HG03575 (cell line): ENCODE data around the gene LACTB.

Experiments
- ATAC-seq: cut with Tn5 transposase; IDR thresholded peaks from one replicate; pipeline ENCODE4 v1.9.1; 2021; ENCODE audit not compliant: unreplicated experiment, insufficient number of reproducible peaks, low FRiP score; ENCODE audit errors: extremely low read depth

Gene LACTB

DNA sequence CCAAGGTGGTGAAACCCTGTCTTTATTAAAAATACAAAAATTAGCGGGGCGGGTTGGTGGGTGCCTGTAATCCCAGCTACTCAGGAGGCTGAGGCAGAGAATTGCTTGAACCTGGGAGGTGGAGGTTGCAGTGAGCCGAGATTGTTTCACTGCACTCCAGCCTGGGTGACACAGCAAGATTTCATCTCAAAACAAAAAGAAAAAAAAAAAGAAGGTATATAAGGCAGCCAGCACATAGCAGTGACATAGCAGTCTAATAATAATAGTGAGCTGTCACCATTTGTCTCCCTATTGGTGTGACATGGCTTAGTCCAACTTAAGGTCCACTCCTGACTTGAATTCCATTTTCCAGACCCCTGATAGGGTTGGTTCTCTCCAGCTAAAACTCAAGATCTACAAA is 8.8 kb upstream of the LACTB start:
- ATAC-seq = no peak

DNA sequence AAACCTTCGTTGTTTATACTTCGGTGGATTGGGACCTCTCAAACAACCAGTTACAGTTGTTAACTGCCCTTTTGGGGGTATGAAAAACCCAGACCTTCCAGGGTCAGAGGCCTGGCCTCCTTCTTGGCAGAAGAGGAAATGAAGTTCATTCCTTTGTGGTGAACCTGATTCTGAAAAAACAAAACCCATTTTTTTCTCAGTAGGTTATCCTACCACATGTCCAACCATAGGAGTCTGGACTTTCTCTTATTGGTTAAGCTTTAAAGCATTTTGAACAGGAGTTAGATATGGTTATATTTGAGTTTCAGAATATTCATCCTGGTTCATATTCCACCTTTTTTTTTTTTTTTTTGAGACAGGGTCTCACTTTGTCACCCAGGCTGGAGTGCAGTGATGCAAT is 7.2 kb upstream of the LACTB start:
- no peak for ATAC-seq

- ATAC-seq = no peak
These were observed 2.8 kb upstream of the LACTB start for GRCh38 chr15:63118854-63119253.

- ATAC-seq = no peak
These were observed 578 bp downstream of the LACTB start for GRCh38 chr15:63122002-63122875.

DNA sequence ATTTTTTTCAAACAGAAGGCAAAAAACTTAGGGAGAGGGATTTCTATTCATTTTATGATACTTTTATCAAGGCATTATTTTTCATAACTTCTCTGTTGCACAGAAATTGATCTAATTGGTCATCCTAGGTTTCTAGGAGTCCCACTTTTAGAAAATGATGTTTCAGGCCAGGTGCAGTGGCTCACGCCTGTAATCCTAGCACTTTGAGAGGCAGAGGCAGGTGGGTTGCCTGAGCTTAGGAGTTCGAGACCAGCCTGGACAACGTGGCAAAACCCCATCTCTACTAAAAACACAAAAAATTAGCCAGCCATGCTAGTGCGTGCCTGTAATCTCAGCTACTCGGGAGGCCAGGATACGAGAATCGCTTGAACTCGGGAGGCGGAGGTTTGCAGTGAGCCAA is 2.8 kb downstream of the LACTB start:
- ATAC-seq = no peak

DNA sequence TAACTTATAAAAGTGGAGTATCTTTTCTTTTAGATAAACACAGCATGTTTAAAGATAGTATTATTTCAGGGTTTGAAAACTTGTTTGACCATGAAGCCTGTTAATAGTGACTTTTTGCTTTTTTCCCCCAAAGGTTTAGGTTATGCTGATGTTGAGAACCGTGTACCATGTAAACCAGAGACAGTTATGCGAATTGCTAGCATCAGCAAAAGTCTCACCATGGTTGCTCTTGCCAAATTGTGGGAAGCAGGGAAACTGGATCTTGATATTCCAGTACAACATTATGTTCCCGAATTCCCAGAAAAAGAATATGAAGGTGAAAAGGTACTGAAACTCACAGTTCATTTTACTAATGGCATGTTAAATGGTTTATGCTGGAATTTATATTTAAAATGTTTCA is 5.1 kb downstream of the LACTB start:
- ATAC-seq = no peak

DNA sequence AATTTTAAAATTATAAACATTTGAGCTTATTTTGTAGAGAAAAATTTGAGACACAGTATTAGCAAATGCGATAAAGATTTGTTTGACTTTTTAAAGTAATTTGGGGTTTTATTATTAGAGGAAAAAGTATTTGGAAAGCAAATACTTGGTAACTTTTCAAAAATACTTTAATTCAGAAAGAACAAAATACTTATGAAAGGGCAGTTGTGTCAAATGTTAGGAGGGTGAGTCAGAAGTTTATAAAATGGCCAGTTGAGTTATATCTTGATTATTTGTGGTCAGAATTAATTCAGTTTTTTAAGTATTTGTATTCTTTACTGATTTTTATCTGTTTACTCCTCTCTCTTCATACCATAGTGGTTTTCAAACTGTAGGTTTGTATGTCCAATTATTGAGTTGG is 12.1 kb downstream of the LACTB start:
- ATAC-seq = no peak

- no peak for ATAC-seq
These were observed 12.8 kb downstream of the LACTB start for GRCh38 chr15:63134245-63134985.

DNA sequence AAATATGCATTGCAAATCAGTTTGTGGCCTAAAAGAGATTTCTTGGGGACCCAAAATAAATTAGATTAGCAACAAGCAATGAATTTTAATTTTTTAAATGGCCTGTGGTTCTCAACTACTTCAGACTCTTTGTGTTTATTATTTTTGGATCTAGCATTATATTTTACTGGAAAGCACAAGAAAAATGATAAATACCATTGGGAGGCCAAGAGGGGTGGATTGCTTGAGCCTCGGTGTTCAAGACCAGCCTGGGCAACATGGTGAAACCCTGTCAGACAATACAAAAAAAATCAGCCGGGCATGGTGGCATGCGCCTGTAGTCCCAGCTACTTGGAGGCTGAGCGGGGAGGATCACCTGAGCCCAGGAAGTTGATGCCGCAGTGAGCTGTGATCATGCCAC is 13.6 kb downstream of the LACTB start:
- no peak for ATAC-seq

GRCh38 chr15:63135804-63136203 is 14.1 kb downstream of the LACTB start:
- no peak for ATAC-seq

DNA sequence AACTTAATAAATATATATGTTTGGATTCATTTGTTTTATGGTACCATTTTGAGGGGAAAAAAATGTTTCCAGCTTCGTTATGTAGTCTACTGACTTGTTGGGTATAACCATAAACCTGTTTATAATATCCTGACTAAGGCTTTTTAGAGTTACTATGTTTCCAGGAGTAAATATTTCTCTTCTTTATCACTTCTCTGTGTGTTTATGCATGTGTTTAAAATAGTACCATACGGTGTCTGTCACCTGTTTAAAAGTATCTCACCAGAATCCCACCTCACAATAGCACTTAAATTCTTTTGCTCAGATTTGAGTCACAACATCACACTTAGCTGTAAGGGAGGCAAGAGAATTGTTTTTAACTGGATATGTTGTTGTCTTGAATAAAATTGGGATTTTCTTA is 15.1 kb downstream of the LACTB start:
- ATAC-seq = no peak

GRCh38 chr15:63140936-63141335 is 19.3 kb downstream of the LACTB start:
- ATAC-seq = no peak

GRCh38 chr15:63145426-63145825 is 23.8 kb downstream of the LACTB start:
- no peak for ATAC-seq

DNA sequence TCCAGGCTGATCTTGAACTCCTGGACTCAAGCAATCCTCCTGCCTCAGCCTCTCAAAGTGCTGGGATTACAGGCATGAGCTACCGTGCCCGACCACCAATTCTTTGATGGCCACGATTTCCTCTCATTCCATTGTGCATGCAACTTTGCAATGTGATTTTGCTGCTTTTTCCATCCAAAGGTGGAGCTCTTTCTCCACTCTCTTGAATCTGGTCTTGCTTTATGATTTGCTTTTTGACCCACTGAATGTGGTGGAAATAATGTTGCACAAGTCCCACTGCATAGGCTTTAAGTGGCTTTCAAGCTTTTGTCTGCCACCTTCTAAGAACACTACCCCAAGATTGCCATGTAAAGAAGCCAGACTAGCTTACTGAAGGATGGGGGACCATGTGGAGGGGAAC is 25.0 kb downstream of the LACTB start:
- no peak for ATAC-seq

DNA sequence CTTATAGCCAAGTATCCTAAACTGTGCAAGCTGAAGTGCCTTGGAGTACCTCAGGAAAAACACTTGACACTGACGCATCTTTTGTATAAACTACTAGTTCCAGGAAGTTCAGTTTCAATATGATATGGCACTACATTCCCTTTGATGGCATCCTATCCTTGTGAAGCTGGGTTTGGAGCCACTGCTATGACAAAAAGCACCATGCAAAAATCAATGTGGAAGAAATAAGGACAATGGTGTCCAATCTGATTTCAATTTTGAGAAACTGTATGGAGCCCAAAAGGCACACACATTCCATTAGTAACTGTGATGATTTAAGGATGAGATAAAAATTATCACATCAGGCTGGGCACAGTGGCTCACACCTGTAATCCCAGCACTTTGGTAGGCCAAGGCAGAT is 30.0 kb downstream of the LACTB start:
- no peak for ATAC-seq

- no peak for ATAC-seq
These were observed 33.8 kb downstream of the LACTB start for GRCh38 chr15:63155486-63155885.

DNA sequence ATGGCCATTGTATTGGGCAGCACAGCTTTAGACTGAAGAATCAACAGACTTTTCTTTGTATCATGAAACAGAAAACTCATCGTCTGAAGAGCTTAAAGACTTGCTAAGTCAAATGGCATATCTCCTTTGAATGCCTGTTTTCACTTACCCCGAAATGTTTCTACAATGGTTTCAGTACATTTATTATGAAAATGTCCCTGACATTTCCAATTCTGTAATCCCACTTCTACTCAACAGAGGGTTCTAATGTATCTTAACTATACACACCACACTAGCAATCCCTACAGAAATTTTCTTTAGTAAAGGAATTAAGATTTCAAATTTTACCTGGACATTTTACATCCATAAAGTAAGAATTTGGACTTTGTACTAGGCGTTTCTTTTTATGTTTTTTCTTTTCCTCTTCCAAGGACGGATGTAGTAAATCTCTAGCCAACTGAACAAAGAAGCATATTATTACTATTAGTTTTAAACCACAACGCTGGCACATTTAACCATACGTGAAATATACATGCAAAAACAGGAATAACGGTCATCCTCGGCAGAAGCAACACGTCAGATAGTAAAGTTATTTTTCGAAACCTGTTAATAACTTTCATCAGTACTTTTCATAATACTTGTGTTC is 34.5 kb downstream of the LACTB start:
- ATAC-seq = no peak

DNA sequence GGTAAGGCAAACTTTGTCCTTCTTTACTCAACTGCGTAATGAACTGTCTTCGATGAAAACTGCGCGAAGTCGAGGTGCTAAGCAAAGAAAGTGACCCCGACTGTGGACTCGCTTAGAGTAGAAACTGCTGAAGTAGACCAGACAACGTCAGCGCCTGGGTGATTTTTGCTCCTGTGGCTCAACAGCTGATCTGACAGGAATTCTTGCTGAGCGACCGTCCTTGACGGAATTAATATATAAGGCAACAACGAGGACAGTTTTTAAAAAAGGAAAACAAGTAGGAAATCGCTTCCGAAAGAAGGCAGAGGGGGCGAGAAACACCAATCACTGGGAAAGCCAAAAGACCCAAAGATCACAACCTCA is 35.1 kb downstream of the LACTB start:
- no peak for ATAC-seq

DNA sequence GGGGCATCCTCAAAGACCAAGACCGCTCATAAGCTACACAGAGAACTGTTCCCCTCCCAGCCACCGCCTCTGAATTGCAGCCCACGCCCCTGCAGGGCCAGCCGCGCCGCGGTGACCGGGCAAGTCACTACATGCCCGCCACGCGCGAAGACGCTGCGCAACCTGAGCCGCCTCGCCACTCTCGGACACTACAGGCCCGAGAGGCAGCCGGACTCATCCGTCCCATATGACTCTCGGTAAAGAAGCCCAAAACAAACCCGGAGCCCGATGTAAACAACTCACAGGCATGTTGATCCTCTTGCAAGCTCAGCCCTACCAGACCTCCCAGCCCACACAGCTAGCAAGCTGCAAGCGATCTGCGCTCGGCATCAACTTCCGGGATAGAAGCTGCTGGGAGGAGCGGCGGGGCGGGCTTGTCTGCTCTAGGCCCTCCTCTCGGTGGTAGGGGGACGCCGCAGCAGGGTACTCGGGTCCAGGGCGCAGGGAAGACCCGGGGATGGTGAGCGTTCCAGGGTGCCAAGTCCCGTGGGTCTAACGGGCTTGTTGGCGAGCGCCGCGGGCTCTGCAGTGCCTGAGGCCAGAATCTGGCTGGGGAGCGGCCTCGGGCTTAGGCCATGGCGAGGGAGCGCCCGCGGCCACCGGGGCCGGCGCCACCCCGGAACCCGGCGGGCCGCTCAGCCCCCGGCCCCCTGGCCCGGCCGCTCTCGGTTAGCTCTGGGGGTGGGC is 35.6 kb downstream of the LACTB start, which contains the start of gene RPS27L:
Gene RPS27L (minus strand): TSS at position 360 of the 726 bp plus-strand sequence. CDS start 72 bp downstream, at position 288.
- peak; percentile 59 for ATAC-seq
